ENCODE results near the gene SP4.

The SP4 gene

DNA sequence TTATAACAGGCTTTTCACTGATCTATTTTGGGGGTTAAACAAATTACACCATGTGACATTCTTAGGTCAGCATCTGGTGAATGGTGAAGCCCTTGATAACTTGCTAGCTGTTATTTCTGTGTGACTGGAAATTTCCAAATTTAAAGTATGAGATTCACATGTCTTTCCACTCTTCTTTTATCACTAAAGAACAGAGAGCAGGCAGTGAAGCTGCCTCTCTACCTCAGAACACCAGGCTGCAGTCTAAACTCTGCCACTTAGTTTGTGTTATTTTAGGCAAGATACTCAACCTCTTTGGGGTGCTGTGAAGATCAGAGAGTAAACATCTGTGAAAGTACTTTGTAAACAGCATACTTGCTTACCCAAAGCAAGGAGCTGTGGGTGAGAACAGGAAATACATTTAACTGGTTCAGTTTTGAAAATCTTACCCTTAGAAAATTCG, 15.5 kb upstream of the SP4 start:
- H3K4me3 ChIP-seq (ENCODE audit: low read length) = no peak overlapping the region
- no peak for DNase-seq (ENCODE audit: low read depth)
- TF ChIP-seq, protein P1, sequence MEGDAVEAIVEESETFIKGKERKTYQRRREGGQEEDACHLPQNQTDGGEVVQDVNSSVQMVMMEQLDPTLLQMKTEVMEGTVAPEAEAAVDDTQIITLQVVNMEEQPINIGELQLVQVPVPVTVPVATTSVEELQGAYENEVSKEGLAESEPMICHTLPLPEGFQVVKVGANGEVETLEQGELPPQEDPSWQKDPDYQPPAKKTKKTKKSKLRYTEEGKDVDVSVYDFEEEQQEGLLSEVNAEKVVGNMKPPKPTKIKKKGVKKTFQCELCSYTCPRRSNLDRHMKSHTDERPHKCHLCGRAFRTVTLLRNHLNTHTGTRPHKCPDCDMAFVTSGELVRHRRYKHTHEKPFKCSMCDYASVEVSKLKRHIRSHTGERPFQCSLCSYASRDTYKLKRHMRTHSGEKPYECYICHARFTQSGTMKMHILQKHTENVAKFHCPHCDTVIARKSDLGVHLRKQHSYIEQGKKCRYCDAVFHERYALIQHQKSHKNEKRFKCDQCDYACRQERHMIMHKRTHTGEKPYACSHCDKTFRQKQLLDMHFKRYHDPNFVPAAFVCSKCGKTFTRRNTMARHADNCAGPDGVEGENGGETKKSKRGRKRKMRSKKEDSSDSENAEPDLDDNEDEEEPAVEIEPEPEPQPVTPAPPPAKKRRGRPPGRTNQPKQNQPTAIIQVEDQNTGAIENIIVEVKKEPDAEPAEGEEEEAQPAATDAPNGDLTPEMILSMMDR (conservative IDR thresholded peaks at IDR 0.05; ENCODE audit: low read depth, low read length) = no peak

DNA sequence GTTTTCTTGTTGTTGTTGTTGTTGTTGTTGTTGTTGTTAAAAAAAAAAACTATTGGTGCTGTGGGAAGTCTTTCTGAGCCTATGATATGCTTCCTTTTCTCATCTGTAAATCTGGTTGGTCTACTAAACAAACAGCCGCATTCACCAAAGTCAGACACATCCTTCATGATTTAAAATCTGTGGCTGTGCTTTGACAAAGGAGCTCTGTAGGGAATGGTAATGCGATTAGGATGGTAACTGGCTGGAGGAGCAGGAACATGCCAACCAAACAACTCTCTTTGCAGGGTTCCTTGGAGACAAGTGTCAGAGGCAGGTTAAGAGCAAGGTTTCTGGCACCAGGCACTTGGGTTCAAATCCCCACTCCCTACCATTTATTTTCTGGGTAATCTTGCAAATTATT, 14.9 kb upstream of the SP4 start:
- no peak overlapping the region for H3K4me3 ChIP-seq (ENCODE audit: low read length)
- peak; percentile 11 for DNase-seq (ENCODE audit: low read depth)
- TF ChIP-seq, protein P1 (conservative IDR thresholded peaks at IDR 0.05; ENCODE audit: low read depth, low read length) = no peak

DNA sequence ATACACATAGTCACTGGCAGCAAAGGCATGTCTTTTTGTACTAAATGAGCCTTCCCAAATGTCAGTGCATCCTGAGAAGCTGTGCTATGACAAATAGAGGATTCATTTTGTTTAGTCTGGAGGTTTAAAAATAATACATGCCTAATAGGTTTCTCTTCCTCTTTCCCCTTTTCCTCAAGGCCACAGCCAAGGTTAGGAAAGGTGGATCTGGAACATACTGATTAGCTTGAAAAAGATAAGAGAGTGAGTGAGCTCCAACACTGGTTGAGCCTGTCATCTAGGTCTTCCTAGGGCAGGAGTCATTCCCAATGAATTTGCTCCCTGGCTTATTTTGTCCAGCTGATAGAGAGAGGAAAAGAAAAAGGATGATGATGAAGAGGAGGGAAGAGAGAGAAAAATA, 14.4 kb upstream of the SP4 start:
- no peak for DNase-seq (ENCODE audit: low read depth)
- TF ChIP-seq, protein P1 (conservative IDR thresholded peaks at IDR 0.05; ENCODE audit: low read depth, low read length) = no peak
- H3K4me3 ChIP-seq (ENCODE audit: low read length) = no peak overlapping the region

DNA sequence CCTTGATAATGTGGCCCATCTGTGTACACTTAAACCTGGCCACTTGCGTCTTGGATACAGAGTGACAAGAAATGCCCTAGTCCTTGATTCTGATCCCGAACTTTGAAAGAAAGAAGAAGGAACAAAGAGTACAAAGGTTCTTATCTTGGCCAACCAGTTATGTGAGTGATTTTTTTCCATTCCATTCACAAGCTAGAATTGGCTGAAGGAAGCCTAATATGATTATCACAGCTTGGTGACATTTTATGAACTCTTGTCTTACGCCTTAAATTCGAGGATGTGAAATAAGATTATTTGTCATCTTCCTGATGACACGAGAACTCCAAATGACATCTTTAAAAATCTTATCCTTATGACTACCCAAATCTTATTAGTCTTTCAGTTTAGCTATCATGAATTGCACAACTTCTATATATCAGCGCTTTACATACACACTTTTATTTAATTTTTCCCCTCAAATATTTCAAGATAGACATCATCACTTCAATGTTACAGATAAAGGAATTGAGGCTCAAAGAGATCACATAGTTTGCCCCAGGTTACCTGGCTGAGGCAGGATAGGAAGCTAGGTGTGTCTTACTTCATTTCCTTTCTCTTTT, 13.0 kb upstream of the SP4 start:
- no peak for DNase-seq (ENCODE audit: low read depth)
- TF ChIP-seq, protein P1 (conservative IDR thresholded peaks at IDR 0.05; ENCODE audit: low read depth, low read length) = no peak

DNA sequence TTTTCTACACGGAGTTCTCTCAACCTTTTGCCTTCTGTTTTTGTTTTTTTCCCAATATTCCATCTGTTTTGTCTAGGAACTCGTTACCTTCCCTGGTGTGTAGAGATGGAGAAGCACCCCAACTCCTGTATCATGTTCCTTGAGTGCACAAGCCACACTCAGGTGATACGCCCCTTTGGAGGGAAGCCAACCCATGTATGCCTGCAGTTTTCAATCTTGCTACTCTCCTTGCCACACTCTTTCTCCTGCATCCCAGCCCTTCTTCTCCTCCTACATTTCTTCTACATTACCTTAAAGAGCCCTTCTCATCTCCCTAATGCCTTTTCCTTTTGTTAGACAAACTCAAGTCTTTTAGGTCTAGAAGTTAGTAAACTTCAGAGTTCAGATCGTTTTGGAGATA, 10.2 kb upstream of the SP4 start:
- no peak overlapping the region for H3K4me3 ChIP-seq (ENCODE audit: low read length)
- no peak for DNase-seq (ENCODE audit: low read depth)
- TF ChIP-seq, protein P1 (conservative IDR thresholded peaks at IDR 0.05; ENCODE audit: low read depth, low read length) = no peak

More for the DNA sequence above, 13.0 kb upstream of the SP4 start:
- H3K4me3 ChIP-seq (ENCODE audit: low read length) = no peak overlapping the region

DNA sequence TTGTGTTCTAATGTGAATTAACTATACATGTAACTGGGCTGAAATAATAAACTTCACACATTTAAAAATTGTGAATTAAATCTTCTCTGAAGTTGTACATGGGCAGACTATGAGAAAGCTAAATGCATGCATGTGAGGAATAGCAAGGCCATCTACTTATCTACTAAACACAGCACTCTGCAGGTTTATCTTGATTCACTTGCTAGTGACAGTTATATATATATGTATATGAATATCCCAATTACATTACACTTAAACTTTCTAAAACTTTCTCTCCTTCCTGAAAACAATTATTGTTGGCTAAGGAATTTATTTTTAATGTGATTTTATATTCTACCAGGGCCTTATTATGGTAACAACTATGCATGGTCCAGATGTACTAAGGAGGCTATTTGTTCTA, 5.1 kb upstream of the SP4 start:
- no peak for DNase-seq (ENCODE audit: low read depth)
- TF ChIP-seq, protein P1 (conservative IDR thresholded peaks at IDR 0.05; ENCODE audit: low read depth, low read length) = no peak

DNA sequence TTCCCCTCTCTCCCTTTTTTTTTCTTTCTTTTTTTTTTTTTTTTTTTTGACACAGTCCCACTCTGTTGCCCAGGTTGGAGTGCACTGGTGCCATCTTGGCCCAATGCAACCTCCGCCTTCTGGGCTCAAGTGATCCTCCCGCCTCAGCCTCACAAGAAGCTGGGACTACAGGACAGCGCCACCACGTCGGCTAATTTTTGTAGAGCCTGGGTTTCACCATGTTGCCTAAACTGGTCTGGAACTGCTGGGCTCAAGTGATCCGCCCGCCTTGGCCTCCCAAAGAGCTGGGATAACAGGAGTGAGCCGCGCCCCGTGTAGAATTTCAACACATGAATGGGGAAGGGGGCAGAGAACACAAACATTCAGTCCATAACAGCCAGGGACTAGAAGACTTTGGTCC, 2.6 kb upstream of the SP4 start:
- no peak for DNase-seq (ENCODE audit: low read depth)
- TF ChIP-seq, protein P1 (conservative IDR thresholded peaks at IDR 0.05; ENCODE audit: low read depth, low read length) = no peak
- H3K4me3 ChIP-seq (ENCODE audit: low read length) = no peak overlapping the region

More for the DNA sequence above, 5.1 kb upstream of the SP4 start:
- no peak overlapping the region for H3K4me3 ChIP-seq (ENCODE audit: low read length)
